ENCODE measurements around the gene USP31.
"Not testable (repeated sequence)": the region's sequence is repeated elsewhere in the genome, so short reads cannot be mapped to it uniquely, and the experiment has no call there.

USP31 gene

GRCh38 chr16:23147666-23148065 lies 1.6 kb downstream of the USP31 start:
- TF ChIP-seq, protein P1, sequence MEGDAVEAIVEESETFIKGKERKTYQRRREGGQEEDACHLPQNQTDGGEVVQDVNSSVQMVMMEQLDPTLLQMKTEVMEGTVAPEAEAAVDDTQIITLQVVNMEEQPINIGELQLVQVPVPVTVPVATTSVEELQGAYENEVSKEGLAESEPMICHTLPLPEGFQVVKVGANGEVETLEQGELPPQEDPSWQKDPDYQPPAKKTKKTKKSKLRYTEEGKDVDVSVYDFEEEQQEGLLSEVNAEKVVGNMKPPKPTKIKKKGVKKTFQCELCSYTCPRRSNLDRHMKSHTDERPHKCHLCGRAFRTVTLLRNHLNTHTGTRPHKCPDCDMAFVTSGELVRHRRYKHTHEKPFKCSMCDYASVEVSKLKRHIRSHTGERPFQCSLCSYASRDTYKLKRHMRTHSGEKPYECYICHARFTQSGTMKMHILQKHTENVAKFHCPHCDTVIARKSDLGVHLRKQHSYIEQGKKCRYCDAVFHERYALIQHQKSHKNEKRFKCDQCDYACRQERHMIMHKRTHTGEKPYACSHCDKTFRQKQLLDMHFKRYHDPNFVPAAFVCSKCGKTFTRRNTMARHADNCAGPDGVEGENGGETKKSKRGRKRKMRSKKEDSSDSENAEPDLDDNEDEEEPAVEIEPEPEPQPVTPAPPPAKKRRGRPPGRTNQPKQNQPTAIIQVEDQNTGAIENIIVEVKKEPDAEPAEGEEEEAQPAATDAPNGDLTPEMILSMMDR (IDR thresholded peaks at IDR 0.05; ENCODE audit: low read depth, low read length) = no peak
- no peak for DNase-seq (ENCODE audit: extremely low read depth, low read depth)

GRCh38 chr16:23146877-23147601 lies 2.2 kb downstream of the USP31 start:
- TF ChIP-seq, protein P1 (IDR thresholded peaks at IDR 0.05; ENCODE audit: low read depth, low read length) = no peak
- no peak for DNase-seq (ENCODE audit: extremely low read depth, low read depth)

DNA sequence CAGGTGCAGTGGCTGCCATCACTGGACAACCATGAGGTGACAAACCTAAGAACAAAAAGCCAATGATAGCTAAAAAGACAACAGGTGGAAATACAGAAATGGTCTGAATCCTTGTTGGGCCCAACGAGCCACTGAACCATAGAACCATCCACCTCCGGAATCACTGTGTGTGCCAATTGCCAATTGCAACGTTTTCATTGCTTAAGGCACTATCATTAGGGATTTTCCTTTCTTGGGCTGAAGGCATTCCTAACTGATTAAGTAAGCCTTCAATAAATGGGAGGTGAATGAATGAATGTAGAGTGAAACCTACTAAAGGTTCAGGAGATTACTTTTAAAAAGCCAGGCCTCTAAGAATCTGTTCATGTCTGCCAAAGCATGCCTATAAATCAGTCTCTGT lies 3.6 kb downstream of the USP31 start:
- no peak for DNase-seq (ENCODE audit: extremely low read depth, low read depth)

DNA sequence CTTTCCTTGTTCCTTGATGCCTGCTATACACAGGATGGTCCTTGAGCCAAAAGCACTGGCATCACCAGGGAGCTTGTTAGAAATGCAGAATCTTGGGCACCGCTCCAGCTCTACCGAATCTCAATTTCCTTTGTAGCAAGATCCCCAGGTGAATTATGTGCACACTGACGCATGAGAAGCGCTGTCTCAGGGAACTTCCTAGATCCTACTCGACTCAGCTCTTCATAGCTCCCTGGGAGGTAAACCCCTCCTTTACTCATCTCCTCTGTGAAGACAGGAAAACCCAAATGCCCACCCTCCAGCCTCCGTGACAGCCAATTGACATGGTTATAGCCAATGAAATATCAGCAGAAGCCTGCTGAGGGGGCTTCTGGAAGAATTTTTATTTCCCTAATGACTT lies 4.1 kb downstream of the USP31 start:
- DNase-seq (ENCODE audit: extremely low read depth, low read depth) = no peak
- TF ChIP-seq, protein P1 (IDR thresholded peaks at IDR 0.05; ENCODE audit: low read depth, low read length) = no peak

More for the DNA sequence above, 3.6 kb downstream of the USP31 start:
- TF ChIP-seq, protein P1 (IDR thresholded peaks at IDR 0.05; ENCODE audit: low read depth, low read length) = no peak

DNA sequence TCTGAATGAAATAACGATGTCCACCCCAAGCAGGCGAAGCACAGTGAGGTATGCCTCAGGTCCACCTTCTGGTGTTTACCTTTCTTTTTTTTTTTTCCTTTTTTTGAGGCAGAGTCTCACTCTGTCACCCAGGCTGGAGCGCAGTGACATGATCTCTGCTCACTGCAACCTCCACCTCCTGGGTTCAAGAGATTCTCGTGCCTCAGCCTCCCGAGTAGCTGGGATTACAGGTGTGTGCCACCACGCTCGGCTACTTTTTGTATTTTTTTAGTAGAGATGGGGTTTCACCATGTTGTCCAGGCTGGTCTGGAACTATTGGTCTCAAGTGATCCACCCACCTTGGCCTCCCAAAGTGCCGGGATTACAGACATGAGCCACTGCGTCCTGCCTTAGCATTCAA lies 4.9 kb downstream of the USP31 start:
- DNase-seq (ENCODE audit: extremely low read depth, low read depth) = not testable (repeated sequence)

- TF ChIP-seq, protein P1 (IDR thresholded peaks at IDR 0.05; ENCODE audit: low read depth, low read length) = no peak
- no peak for DNase-seq (ENCODE audit: extremely low read depth, low read depth)
Measured at GRCh38 chr16:23143391-23143790, 5.9 kb downstream of the USP31 start.

DNA sequence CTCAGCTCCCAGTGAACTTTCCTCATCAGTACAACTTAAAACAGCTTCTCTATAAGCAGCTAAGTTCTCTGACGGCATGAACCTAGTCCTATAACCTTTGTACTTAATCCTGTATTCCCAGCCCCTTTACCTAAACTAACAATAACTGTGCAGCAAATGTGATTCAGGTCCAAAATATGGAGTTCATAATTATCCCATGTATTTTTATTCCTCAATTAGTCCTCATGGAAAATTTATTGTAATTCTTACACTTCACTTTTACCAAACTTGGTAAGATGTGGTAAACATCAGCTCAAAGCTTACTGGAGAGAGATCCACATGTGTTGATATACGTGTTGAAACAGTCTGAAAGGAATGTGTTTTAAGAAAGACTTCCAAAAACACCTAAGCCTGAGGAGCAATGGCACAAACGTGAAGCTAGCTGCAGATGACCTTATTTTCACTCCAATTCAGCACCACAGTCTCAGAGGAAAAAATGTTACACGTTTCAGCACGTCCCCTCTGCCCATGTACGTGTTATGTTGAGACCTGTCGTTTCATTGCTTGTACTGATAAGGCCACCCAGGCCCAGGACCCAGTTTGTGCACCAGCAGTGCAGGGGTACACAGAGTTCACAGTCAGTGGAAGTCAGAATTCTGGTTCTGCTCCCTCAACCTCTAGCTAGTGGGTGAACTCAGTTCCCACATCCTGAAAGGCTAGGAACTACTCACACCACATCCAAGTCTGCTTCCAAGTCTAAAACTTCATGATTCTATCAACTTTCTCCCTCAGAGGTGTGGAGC lies 7.1 kb downstream of the USP31 start:
- no peak for DNase-seq (ENCODE audit: extremely low read depth, low read depth)
- TF ChIP-seq, protein P1 (IDR thresholded peaks at IDR 0.05; ENCODE audit: low read depth, low read length) = no peak
